HG03558 (cell line): ENCODE data around the gene TNFRSF13B.
"Not testable (repeated sequence)": the region's sequence is repeated elsewhere in the genome, so short reads cannot be mapped to it uniquely, and the experiment has no call there.

ENCODE experiments used
- ATAC-seq: cut with Tn5 transposase; IDR thresholded peaks from one replicate; pipeline ENCODE4 v1.9.1; 2021; ENCODE audit warnings: moderate number of reproducible peaks; ENCODE audit not compliant: unreplicated experiment; ENCODE audit errors: extremely low read depth

TNFRSF13B gene

DNA sequence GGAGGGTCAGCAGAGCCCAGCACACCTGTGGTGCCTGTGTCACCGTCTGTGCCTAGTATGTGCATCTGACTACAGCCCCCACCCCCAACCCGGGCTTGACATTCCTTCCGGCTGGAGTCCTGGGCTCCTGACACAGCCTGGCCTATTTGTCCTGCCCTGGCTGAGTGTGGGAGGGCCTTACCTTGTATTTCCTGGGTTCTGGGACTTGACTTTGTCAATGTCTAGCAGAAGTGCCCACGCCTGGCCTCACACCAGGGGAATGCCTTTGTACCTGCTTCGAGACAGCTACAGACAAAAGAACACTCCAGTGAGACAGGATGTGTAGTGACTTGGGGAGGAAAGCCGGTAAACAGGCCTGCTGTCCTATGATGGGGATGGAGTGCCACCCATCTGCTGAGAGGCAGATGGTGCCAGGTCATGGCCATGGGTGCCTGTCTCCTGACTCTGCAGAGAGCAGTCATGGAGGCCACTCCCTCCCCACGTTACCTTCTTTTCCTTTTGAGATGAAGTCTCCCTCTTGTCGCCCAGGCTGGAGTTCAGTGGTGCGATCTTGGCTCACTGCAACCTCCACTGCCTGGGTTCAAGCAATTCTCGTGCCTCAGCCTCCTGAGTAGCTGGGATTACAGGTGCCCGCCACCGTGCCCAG, 42.8 kb downstream of the TNFRSF13B start:
- no peak for ATAC-seq

DNA sequence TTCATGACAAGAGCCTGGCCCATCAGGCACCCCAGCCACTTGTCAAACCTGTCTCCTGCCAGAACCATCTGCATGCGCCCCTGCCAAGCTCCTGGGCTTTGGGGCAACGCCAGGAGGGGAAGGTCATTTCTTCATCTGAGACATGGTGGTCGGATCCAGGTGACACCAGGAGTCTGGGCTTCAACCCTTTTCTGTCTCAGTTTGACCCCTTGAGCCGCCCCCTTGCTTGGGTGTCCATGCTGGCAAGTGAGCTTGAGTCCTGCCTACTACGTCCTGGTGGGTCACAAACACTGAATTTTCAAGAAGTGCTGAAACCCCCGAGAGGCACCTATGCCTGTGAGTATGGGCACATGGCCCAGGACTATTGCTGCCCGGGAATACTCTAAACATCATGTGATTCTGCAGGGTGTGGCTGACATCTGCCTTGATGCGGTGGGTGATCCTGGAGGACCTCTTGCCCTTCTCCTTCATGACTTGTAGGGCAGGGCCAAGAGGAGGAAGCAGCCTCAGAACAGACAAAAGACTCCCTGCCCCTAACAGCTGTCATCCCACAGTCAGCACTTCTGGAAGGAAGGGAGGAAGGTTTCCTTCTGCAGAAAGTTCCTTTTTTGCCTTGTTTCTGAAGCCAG, 43.4 kb downstream of the TNFRSF13B start:
- no peak for ATAC-seq

DNA sequence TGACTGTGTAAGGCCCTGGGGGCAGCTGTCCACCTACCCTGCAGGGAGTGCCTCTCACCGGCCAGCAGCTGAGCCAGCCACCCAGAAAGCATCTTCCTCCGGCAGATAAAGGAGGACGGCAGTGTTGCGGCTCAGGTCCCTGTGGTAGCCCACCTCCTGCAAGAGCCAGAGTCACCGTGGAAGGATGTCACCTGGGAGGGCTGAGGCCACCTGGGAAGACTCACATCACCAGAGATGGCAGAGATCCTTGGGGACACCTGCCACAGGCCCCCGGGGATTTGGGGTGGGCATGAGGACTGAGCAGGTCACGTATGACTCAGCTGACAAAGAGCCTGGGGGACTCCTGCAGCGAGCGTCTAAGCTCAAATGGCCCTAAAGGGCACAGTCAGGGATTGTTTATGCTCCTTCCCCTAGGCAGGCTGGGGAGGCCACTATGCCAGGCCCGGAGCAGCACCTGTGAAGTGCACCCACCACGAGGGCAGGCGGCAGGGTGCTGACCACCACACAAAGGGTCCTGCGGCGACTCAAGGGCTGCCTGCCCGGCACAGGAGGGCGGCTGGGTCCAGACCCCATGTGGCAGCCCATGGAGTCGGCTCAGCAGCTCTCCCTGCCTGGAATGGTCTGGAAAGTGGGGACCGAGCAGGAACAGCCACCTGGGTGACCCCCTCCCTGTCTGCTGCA, 44.1 kb downstream of the TNFRSF13B start:
- no peak for ATAC-seq

DNA sequence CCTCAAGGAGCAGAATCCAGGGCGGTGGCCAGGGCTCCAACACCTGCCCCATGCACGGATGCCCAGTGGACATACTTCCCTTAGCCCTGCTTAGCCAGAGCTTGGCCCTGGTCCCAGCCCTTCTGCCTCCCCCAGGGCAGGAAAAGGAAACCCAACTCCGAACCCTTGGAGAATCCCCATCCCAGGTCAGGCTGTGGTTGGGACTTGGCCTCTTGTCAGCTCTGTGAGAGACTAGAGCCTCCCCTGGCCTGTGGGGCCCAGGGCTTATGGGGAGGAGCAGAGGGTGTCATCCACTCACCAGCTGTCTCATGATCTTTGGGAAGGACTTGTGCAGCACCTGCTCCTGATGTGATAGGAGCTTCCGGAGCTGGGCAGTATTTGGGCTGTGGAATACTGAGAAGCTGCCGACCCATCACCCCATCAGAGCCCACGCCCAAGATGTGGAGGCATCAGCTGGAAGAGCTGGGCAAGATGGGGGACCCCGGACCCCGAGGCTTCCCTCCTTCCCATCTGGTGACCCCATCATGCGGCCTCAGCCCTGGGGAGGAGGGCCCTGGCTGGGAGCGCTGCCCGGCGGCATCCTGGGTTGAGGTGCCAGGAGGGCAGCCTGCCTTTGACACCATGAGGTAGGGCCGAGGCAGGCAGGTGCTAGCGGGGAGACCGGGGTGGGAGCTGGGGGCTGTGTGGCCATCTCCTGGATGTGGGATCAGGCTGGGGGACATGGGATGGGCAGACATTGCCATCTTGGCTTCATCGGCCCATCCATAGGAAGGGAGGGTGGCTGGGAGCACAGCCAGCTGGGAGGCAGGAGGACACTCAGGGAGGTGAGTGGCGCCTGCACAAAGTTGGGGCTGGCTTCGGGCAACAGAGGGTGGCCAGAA, 45.1 kb downstream of the TNFRSF13B start:
- ATAC-seq, result no peak

DNA sequence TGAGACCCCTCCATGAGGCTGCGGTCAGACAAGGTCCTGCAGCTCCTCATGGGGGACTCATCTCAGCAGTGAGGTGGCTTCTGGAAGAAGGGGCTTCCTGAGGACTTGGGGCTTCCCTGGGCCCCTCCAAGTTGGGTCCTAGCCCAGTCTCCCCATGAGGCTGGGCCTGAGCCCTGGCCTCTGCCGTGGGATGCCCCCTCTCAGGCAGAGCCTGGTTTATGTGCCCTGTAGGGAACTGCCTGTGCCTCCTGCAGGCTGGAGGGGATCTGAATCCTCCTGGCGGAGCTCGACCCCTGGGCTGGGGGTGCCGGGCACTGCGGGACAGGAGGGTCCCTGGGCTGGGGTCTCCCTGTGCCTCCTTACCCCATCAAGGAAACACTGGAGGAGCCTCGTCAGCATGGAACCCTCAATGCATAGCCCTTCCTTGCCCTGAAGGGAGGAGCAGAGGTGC, 45.8 kb downstream of the TNFRSF13B start:
- ATAC-seq, result no peak

DNA sequence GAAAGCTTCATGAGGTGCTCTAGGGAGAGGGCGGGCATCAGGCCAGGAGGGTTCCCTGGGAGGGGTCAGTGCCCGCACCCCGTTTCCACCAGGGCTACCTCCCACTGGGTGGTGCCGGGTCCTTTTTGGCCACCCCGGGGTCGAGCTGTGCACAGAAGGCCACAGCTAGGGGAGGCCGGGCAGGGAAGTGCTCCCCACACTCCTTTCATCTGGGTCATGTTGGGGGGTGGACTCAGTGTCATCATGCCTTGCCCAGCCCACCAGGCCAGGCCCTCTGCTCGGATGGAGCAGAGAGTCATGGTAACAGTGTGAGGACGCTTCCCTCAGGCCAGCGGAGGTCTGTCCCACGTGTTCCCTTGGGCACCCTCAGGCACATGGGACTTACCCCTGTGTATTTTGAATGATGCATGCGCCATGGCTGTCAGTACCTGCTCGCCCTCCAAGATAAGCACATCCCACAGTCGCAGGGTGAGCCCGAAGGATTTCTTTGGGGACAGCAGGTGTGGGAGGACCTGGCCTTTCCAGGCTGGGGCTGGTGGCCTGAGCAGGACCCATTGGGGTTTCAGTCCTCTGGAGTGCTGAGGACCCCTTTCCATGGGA, 46.4 kb downstream of the TNFRSF13B start:
- ATAC-seq, result no peak

DNA sequence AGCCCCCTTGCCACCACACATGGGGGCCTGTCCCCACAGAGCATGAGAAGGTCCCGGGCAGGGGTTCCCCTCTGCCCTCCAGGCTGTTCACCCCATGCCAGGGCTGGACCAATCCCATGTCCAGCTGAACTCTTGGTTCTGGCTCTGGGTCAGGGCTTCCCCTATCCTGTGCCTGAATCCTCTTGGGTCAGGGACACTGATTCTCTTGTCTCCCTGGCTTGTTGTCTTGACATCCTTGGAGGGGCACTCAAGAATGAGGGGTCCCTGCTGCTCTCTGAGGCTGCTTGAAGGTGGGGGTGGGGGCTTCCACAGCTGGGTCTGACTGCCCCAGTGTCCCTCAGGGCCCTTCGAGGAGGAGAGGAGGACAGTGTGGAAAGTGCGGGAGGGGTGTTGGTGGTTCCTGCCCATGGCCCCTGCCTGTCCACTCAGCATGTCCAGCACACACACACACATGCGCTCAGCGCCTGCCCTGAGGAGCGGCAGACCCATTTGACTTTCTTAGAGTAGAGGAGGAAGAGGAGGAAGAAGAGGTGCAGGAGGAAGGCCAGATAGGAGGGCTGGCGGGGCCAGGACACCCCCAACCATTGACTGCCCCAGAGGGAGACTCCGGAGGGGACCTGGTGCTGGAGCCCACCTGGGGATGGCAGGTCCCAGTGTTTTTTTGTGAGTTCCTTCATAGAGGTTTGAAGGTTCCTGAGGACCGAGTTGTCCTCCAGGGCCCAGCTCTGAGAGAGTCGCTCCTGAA, 47.0 kb downstream of the TNFRSF13B start:
- ATAC-seq, result no peak

DNA sequence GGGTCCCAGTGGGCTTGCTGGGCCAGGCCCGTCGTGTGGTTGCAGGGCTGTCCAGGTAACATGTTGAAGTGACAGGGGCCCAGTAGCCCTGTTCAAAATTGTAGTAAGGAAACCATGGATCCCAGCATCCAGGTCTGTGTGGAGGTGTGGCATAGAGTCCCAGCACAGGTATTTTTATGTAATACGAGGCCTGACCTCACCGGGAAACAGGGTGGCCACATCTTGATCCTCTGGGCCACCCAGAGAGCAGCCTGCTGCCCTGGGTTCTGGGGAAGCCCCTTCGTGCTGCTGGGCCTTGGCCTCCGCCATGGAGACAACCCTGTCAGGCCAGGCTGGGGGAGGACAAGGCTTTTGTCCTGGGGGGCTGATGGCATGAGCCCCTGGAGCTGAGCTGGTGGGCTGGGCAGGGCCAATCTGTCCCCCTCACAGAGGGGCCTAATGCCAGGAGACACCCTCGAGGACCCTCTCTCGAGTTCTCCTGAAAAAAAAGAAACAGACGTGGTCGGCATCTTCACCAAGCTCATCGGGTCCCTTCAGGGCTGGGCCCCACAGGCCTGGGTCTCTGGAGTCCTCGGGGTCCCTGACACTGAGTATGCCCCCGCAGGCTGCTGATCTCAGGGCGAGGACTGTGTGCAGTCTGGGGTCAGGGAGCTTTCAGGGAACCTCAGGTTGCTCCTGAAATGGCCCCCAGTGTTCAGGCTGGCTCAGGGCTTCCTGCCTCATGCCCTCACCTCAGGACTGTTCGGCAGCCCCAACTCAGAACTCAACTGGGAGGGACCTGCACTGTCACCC, 47.8 kb downstream of the TNFRSF13B start:
- no peak for ATAC-seq

DNA sequence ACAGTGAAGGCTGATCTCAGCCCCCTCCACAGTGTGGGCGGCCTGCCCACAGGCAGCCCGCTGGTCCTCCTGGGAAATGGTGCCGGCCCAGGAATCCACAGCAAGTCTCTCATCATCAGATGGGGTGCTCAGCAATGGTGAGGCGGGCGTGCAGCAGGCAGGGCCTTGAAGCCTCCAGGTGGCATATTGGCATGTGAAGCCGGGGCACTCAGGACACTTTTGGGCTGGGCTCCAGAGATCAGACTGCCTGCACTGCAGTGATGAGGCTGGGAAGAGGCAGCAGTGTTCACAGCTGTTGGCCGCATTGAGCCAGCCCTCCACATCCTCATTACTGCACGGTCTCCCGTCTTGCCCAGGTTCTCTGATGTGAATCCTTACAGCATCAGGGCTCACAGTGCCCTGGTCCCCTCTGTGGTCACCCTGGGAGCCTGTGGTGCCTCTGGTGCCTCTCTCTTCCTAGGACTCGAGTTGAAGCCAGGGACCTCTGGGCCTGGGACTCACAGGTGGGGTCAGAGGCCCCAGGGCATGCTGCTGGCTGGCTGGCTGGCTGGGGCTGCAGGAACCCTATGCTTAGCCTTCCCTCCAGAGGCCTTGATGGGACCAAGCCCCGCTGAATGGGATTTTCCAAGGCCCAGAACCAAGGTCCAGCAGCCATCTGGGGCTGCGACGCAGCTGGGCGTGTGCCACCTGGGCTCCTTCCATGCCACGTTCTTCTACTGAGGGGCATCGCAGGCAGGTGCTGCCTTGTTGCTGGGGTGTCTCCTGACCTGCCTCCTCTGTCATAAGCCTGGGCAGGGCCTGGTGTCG, 48.6 kb downstream of the TNFRSF13B start:
- ATAC-seq, result no peak

DNA sequence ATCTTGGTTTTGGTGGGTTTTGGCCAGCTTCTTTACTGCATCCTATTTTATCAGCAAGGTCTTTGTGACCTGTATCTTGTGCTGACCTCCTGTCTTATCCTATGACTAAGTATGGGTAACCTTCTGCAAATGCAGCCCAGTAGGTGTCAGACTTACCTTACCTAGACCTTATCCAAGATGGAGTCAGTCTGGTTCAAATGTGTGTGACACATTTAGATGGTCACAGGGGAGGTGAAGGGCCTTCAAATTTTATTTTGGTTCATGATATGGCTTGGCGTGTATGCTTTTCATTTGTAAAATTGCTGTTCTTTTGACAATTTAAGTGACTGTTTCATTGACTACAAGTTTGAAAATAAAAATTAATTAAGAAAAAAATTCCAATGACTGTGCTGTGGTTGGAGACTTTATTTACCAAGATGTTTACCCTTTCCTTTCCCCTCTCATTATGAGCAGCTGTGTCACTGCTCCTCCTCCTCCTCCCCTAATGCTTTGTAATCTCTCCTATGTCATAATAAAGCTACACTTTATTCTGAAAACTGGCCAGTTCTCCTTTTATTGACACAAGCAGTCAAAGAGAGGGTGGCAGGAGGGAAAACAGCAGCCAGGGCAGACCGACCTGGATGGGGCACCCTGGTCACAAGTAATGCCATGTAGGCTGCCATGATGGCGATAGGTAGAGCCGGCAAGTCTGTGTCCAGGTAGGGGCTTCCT, 49.4 kb downstream of the TNFRSF13B start:
- ATAC-seq, result no peak

DNA sequence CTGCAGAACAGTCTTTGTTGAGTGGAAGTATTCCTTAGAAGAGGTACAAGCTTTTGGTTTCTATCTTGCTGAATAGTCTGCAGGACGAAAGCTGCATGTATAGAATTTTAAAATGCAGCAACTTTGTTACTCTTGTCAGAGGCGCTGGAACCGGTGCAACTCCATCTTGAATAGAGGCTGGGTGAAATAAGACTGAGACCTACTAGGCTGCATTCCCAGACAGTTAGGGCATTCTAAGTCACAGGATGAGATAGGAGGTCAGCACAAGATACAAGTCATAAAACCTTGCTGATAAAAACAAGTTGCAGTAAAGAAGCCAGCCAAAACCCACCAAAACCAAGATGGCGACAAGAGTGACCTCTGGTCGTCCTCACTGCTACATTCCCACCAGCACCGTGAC, 50.5 kb downstream of the TNFRSF13B start:
- not testable (repeated sequence) for ATAC-seq

DNA sequence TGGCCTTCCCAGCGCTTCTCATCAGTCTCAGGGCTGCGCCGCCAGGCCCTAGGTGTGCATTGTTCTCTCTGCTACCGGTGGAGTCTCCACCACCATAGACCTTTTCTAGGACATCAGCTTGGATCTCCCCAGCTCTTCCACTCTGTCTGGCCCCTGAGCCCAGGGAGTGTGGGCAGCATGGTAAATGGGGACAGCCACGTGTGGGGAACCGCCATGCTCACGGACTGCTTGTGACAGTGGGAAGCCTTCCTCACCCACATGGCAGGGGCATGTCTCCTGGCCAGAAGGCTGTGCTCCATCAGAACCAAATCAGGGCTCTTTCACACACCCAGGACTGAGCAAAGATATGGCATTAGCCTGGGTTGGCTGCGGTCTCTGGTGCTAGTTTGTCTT, 51.3 kb downstream of the TNFRSF13B start:
- ATAC-seq, result no peak

DNA sequence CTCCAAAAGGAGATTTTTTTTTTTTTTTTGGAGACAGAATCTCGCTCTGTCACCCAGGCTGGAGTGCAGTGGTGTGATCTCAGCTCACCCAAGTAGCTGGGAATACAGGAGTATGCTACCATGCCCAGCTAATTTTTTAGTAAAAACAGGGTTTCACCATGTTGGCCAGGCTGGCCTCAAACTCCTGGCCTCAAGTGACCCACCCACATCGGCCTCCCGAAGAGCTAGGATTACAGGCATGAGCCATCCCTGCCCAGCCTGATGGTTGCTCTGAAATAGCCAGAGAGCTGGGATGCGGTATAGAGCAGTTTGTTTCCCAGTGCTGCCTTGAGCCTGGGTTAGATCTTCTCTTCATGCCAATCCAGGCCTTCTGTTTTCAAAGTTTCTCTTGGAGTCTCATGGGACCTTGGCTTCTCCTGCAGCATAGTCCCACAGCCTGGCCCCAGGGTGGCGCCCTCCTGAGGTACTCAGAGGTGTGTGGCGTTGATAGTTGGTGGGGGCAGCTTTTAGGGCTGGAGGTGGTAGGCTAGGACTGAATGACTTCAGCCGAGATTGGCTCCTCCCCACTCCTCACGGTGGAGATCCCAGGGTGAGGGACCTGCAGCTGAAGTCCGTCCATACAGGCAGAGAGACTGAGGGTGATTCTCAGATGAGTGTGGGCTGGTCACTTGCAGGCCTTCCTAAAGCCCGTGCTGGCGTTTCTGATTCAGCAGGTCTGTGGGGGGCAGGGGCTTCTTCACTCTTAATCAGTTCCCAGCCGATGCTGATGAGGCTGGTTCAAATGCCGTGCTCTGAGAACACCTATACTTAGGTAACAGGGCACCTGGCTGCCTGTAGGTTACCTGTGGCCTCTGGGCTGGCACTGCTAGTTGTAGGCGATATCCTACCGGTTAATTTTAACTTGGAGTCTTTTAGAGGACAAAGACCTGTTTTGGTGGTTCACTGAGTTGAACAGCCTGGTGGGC, 52.0 kb downstream of the TNFRSF13B start:
- ATAC-seq, result no peak

DNA sequence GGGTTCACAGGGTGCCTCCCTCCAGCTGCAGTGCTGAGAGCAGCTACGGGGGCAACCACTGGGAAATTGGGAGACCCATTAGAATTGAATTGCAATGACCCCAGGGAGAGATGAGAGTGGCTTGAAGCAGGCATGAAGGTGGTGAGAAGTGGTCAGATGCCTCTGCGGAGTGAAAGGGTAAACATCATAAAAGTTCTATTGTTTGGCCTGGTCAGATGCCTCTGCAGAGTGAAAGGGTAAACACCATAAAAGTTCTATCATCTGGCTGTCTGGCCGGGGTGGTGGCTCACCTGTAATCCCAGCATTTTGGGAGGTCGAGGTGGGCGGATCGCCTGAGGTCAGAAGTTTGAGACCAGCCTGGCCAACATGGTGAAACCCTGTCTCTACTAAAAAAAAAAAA, 53.5 kb downstream of the TNFRSF13B start:
- ATAC-seq, result no peak

DNA sequence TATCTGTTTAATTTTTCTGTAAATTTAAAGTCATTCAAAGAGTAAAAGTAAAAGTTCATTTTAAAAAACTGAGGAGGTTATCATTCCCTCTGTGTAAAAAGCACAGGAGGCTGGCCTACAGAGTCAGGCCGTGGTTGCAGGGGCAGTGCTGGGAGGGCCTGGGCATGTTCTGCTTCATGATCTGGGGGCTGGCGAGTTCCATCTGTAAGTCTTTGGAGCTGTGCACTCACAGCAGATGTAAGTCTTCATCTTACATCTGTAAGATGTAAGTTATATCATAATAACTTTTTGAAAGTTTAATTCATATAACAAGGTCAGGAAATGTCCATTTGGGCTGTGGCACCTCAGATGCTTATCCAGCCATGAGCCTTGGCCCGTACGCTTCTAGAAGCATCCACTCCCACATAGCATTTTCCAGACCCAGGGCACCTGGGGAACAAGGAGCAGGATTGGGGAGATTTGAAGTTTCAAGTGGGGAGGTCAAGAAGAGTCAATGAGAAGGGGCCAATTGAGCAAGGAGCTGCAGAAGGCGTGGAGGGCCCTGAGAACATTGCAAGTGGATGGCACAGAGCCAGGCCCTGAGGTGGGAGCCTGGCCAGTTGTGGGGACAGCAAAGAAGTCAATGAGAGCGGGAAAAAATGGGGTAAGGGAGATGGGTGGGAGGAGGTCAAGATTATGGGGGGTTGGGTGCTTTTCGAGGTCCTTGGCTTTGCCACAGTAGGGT, 54.1 kb downstream of the TNFRSF13B start:
- ATAC-seq, result no peak

DNA sequence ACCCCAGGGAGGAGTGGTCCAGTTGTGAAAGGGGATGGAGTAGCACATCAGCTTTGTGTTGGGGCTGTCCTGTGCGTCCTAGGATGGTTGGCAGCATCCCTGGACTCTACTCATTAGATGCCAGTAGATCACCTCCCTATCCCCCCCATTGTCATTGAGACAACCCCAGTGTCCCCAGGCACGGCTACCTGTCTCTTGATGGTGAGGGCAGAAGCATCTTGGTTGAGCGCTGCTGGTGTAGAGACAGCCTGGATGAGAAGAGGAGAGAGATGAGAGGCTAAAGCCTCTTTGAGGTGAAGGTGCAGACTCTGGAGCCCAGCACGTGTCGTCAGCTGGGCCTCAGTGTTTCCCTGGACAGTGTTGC, 55.4 kb downstream of the TNFRSF13B start:
- no peak for ATAC-seq
